H4 (cell line): ENCODE results near the gene ELMO1. TPM values are rescaled to one million over a fixed set of nuclear protein-coding genes. Genes with fewer than 3 reads are reported as not detected.

Source experiments
- DNase-seq: peaks from one replicate; pipeline ENCODE4 v3.0.0-alpha.2; 2015; ENCODE audit warnings: low spot score
- total RNA-seq: library from RNA; depleted of rRNA; stranded (reverse); fragments of >200 nt; shearing (Covaris generic); gene quantifications from 2 replicates; pipeline ENCODE4 v1.2.3, GENCODE V29; 2014

Gene ELMO1
- total RNA-seq, 1 experiment from 2014 or later = 55.0 TPM

GRCh38 chr7:37368540-37368939 lies 80.1 kb downstream of the ELMO1 start:
- DNase-seq = no peak

DNA sequence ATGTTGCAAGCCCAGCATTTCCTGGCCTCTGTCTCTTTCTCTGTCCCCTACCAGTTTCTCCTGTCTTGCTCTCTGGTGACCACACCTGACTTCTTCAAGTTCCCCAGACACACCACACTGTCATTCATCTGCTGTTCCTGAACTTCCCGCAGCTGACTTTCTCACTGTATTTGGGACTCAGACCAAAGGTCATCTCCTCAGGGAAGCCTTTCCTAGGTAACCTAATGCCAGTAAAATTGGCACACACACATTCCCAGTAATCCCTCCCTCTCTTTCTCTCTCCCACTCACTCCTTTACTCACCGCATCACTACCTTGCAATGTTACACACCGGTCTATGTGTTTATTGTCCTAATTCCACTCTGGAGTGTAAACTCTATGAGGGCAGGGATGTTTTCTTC lies 81.7 kb downstream of the ELMO1 start:
- DNase-seq = no peak

GRCh38 chr7:37366445-37366844 lies 82.2 kb downstream of the ELMO1 start:
- no peak for DNase-seq

- no peak for DNase-seq
These were observed 83.3 kb downstream of the ELMO1 start for GRCh38 chr7:37365405-37365804.

GRCh38 chr7:37364856-37365255 lies 83.8 kb downstream of the ELMO1 start:
- DNase-seq = no peak

- DNase-seq = no peak
These were observed 84.8 kb downstream of the ELMO1 start for GRCh38 chr7:37363536-37364491.

- DNase-seq = no peak
These were observed 85.9 kb downstream of the ELMO1 start for GRCh38 chr7:37362802-37363201.

DNA sequence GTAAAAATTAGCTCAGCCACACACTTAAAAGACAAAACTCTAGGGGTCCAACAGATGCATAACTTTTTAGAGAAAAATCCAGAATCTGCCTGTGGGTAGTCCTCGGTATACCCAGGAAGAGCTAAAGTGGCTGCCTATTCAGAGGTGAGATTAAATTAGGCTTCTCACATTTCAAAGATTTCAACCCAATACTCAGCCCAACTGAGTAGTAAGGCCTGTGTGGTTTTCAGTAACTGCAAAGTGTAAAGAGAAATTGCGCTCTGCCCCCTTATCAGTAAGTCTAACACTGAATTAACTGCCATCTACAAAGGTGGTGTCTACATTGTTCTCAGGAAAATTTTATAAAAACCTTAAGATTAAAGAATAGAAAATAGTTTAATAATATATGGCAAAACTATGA lies 88.2 kb downstream of the ELMO1 start:
- DNase-seq = no peak

GRCh38 chr7:37359662-37360444 lies 88.8 kb downstream of the ELMO1 start:
- DNase-seq = no peak

DNA sequence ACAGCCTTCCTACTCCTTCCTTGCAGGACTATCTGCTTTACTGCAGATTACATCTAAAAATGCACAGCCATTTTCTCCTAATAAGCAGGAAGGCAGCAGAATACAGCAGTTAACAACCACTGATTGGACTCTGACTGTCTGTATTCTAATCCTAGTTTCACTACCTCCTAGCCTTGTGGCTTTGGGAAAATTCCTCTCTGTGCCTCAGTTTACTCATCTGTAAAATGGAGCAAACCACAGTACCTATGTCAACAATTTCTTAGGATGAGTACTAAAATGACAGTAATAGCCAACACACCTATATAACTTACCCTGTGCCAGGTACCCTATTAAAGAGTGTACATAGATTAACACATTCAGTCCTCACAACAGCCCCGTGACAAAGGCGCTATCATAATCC lies 89.5 kb downstream of the ELMO1 start:
- no peak for DNase-seq

DNA sequence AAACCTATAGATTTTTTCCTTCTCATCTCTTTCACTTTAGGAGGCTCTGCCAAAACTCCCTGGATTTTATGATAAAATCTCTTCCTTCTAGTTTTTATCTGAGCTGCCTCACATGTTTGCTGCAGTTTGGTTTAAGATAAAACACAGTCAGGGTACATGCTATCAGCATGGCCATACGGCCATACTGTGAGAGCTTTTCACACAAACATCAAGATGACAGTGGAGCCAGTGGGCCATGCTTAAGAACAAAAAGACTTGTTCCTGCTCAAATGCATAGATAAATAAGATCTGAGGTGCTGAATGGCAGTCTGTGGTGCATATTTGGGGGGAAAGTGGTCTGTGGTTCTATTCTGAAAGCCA lies 91.0 kb downstream of the ELMO1 start:
- DNase-seq = no peak

GRCh38 chr7:37356911-37357636 lies 91.6 kb downstream of the ELMO1 start:
- no peak for DNase-seq

DNA sequence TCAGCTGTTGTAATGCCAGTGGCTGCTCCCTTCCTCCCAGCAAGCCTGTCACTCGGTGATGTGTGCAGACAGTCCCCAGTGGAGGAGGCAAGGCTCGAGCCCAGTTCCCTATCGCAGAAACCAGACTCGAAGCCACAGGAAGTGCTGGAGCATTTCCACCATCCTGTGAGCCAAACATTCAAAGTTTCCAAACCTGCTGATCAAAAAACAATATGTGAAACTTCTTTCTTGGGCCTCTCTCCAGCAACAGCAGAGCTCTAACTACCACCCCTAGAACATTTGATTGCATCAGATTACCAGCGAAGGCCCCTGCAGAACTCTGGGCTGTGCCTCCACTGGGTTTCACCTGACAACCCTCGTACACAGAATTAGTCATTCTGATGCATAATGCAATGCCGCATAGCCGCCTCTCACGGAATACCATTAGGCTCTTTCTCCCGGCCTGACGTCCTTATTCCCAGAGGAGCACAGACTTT lies 94.0 kb downstream of the ELMO1 start:
- DNase-seq = peak; percentile 91

- DNase-seq = no peak
These were observed 94.6 kb downstream of the ELMO1 start for GRCh38 chr7:37353949-37354655.

DNA sequence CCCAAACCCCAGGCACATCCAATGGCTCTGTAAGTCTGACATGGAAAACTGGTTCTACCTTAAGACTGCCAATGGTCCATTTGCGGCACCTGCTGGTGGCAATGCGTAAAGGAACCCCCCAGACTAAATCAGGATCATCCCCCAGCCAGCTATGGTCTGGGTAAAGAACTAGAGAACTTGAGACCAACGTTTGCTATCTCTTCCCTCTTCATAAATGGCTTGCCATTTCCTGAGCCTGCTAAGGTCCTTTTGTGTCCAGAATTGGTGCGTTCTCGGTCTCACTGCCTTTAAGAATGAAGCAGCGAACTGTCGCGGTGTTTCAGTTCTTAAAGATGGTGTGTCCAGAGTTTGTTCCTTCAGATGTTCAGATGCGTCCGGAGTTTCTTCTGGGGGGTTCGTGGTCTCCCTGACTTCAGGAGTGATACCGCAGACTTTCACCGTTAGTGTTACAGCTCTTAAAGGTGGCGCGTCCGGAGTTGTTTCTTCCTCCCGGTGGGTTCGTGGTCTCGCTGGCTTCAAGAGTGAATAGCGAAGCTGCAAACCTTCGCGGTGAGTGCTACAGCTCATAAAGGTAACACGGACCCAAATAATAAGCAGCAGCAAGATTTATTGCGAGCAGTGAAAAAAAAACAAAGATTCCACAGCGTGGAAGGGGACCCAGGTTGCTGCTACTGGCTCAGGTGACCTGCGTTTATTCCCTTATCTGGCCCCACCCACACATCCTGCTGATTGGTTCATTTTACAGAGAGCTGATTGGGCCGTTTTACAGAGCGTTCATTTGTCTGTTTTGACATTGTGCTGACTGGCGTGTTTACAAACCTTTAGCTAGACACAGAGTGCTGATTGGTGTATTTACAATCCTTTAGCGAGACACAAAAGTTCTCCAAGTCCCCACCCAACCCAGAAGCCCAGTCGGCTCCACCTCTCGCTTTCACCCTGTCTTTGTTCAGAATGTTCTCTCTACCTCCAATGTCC lies 95.4 kb downstream of the ELMO1 start:
- DNase-seq = peak; percentile 63

- no peak for DNase-seq
These were observed 96.3 kb downstream of the ELMO1 start for GRCh38 chr7:37352251-37352880.

DNA sequence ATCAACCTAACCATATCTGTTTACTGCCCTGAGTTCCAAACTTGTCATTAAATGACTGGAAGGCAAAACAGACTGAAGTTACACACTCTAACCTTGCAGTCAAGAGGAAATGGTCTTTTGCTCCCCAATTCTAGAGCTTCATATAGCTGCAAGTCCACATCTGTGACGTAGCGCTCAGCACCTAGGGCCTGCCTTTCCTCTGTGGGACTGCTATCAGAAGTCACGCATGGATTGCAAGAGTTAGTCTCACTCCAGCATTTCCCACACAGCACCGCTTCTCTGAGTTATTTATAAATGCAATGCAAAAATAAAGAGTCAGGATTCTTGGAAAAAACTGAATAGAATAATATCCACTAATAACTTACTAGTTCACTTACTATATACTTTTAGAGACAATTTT lies 96.9 kb downstream of the ELMO1 start:
- DNase-seq = no peak

DNA sequence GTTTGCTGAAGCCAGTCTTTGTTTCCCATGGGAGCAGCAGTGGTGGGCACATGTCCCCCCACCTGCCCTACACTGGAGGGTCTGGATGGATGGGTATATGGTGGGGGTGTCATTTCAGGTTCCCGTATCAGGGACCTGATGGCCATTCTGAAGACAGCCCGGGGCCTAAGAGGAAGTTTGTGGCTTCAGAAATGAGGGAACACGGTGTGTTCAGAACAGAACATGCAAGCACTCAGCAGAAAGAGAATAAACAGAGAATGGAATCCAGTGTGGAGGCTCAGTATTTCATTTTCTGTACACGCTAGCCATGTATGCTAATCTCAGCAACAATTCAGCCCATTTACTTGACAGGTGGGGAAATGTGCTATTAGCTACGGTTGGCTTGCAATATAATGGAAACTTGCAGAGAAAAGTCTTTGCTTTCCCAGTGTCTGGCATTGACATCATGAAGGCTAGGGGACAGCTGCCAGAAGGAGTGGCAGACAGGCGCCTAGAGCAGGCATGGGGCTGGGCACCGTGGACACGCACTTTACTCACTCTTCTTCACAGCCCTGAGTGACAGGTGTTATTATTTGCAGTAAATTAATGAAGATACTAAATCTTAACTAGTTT lies 98.6 kb downstream of the ELMO1 start:
- DNase-seq = no peak

- no peak for DNase-seq
These were observed 99.7 kb downstream of the ELMO1 start for GRCh38 chr7:37348982-37349381.
